ENCODE measurements around the gene C16orf90. TPM values are rescaled to one million over a fixed set of nuclear protein-coding genes. Genes with fewer than 3 reads are reported as not detected.

The C16orf90 gene
- total and polyA plus RNA-seq, 4 donors: not detected

GRCh38 chr16:3538222-3538621, 42.9 kb upstream of the C16orf90 start:
- no peak overlapping the region for H3K27ac ChIP-seq (ENCODE audit: low read depth in 1 of 2, low read length in 2 of 2)
- H3K36me3 ChIP-seq (ENCODE audit: control insufficient read depth in 4 of 4, insufficient read depth in 3 of 4, low read depth in 1 of 4, low read length in 3 of 4): peaks cover 0 to 17% (median 3%) of the 10 kb centered on the region in 4 donors
- H3K4me3 ChIP-seq (ENCODE audit: low read depth in 1 of 3, low read length in 3 of 3): no peak overlapping the region
- H3K27me3 ChIP-seq (ENCODE audit: control insufficient read depth in 4 of 4, insufficient read depth in 4 of 4, low read length in 3 of 4): no peaks in the 10 kb centered on the region
- no peak for DNase-seq (ENCODE audit: low spot score)
- TF ChIP-seq TAF1 (conservative IDR thresholded peaks at IDR 0.05) (no peak), GABPA (IDR thresholded peaks at IDR 0.05 in 1 of 2, conservative IDR thresholded peaks at IDR 0.05 in 1 of 2) (no peak), NR2F2 (IDR thresholded peaks at IDR 0.05) (no peak), RAD21 (IDR thresholded peaks at IDR 0.05) (no peak)
- 91% methylated on average over 4 of the region's 4 CpGs for WGBS
- no peak overlapping the region for H3K9ac ChIP-seq (ENCODE audit: low read depth in 1 of 2, low read length in 2 of 2)
- H3K9me3 ChIP-seq (ENCODE audit: control insufficient read depth in 4 of 4, low read length in 3 of 4): no peaks in the 10 kb centered on the region
- H3K4me1 ChIP-seq (ENCODE audit: control insufficient read depth in 4 of 4, insufficient read depth in 4 of 4, low read length in 3 of 4): peaks cover 2 to 16% (median 10%) of the 10 kb centered on the region in 4 donors

DNA sequence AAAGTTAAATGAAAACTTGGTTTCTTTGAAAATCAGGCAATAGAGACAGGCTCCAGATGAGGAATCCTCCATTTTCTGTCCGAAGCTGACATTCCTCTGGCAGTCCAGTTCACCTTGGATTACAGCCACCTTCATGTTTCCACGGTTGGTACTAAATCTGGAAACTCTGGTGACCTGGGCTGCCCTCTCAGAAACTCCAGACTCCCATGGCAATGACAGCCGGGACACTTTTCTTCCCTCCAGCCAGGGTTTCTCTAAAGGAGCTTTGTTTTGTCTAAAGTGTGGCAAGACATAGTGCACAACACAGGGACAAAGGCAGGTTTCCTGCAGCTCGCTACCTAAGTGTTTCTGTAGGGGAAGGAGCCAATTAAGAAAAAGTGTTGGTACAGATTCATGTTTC, 41.6 kb upstream of the C16orf90 start:
- no peak for DNase-seq (ENCODE audit: low spot score)
- no peak overlapping the region for H3K9ac ChIP-seq (ENCODE audit: low read depth in 1 of 2, low read length in 2 of 2)
- TF ChIP-seq YY1 (IDR thresholded peaks at IDR 0.05): peak; percentile 41
- TF ChIP-seq HNF4A (conservative IDR thresholded peaks at IDR 0.05): peak in 1 of 2 donors; percentile 7
- TF ChIP-seq RXRA (IDR thresholded peaks at IDR 0.05): peak; percentile 36 to 56
- no peak for TF ChIP-seq TAF1 (conservative IDR thresholded peaks at IDR 0.05)
- no peaks in the 10 kb centered on the region for H3K9me3 ChIP-seq (ENCODE audit: control insufficient read depth in 4 of 4, low read length in 3 of 4)
- H3K4me1 ChIP-seq (ENCODE audit: control insufficient read depth in 4 of 4, insufficient read depth in 4 of 4, low read length in 3 of 4): peaks cover 2 to 16% (median 10%) of the 10 kb centered on the region in 4 donors
- no peak overlapping the region for H3K4me3 ChIP-seq (ENCODE audit: low read depth in 1 of 3, low read length in 3 of 3)
- no peak overlapping the region for H3K27ac ChIP-seq (ENCODE audit: low read depth in 1 of 2, low read length in 2 of 2)
- no peaks in the 10 kb centered on the region for H3K27me3 ChIP-seq (ENCODE audit: control insufficient read depth in 4 of 4, insufficient read depth in 4 of 4, low read length in 3 of 4)
- WGBS: 45% methylated on average over 4 of the region's 4 CpGs
- peaks cover 2 to 21% (median 7%) of the 10 kb centered on the region in 4 donors for H3K36me3 ChIP-seq (ENCODE audit: control insufficient read depth in 4 of 4, insufficient read depth in 3 of 4, low read depth in 1 of 4, low read length in 3 of 4)

DNA sequence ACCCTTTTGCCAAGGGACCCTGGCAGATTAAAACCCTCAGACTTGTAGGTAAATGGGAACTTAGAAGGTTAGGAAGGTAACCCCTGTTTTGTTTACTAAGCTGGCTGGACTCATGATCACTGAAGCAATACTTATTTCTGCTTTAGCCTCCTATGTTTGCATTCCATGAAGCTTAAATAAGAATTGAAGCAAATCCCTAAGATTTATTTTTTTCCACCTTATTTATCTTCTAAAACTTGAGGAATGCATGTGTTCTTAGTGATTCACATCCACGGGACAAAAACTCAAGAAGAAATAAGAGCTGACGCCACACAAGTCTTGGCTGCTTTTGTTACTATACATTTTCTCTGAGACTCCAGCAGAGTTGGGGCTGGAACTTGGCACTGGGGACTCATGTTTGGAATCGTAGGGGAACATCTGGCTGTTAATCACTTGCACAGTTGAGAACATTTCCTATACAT, 41.0 kb upstream of the C16orf90 start:
- Histone ChIP-seq H3K9me3 (ENCODE audit: control insufficient read depth in 4 of 4, low read length in 3 of 4) (no peaks in the 10 kb centered on the region), H3K9ac (ENCODE audit: low read depth in 1 of 2, low read length in 2 of 2) (no peak overlapping the region), H3K27ac (ENCODE audit: low read depth in 1 of 2, low read length in 2 of 2) (no peak overlapping the region), H3K27me3 (ENCODE audit: control insufficient read depth in 4 of 4, insufficient read depth in 4 of 4, low read length in 3 of 4) (no peaks in the 10 kb centered on the region), H3K36me3 (ENCODE audit: control insufficient read depth in 4 of 4, insufficient read depth in 3 of 4, low read depth in 1 of 4, low read length in 3 of 4) (peaks cover 2 to 21% (median 7%) of the 10 kb centered on the region in 4 donors), H3K4me3 (ENCODE audit: low read depth in 1 of 3, low read length in 3 of 3) (no peak overlapping the region), H3K4me1 (ENCODE audit: control insufficient read depth in 4 of 4, insufficient read depth in 4 of 4, low read length in 3 of 4) (peaks cover 2 to 16% (median 10%) of the 10 kb centered on the region in 4 donors)
- WGBS: 65% methylated on average over 3 of the region's 3 CpGs
- no peak for TF ChIP-seq JUND (IDR thresholded peaks at IDR 0.05)
- TF ChIP-seq HNF4A (conservative IDR thresholded peaks at IDR 0.05): peak in 1 of 2 donors; percentile 18
- no peak for TF ChIP-seq RAD21 (IDR thresholded peaks at IDR 0.05)
- TF ChIP-seq YY1 (IDR thresholded peaks at IDR 0.05): no peak
- no peak for DNase-seq (ENCODE audit: low spot score)

DNA sequence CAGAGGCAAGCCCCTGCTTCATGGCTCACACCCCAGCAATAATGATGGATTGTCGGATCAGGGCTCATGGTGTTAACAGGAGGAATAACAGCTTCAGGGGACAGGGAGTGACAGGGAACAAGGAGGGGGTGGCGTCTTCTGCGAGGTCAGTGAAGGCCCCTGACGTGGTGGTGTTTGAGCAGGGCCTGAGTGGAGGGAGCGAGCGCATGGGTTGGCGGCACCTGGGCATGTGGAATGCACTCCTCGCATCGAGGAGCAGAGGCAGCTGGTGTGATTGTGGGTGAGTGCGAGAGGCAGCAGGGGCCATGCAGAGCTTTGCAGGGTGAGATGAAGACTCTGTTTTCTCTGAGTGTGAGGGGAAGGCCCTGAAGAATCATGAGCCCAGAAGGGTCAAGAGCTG, 38.8 kb upstream of the C16orf90 start:
- Histone ChIP-seq H3K27ac (ENCODE audit: low read depth in 1 of 2, low read length in 2 of 2) (no peak overlapping the region), H3K4me3 (ENCODE audit: low read depth in 1 of 3, low read length in 3 of 3) (no peak overlapping the region), H3K27me3 (ENCODE audit: control insufficient read depth in 4 of 4, insufficient read depth in 4 of 4, low read length in 3 of 4) (no peaks in the 10 kb centered on the region), H3K4me1 (ENCODE audit: control insufficient read depth in 4 of 4, insufficient read depth in 4 of 4, low read length in 3 of 4) (peaks cover 2 to 16% (median 10%) of the 10 kb centered on the region in 4 donors), H3K9me3 (ENCODE audit: control insufficient read depth in 4 of 4, low read length in 3 of 4) (no peaks in the 10 kb centered on the region), H3K9ac (ENCODE audit: low read depth in 1 of 2, low read length in 2 of 2) (no peak overlapping the region), H3K36me3 (ENCODE audit: control insufficient read depth in 4 of 4, insufficient read depth in 3 of 4, low read depth in 1 of 4, low read length in 3 of 4) (peaks cover 2 to 28% (median 11%) of the 10 kb centered on the region in 4 donors)
- TF ChIP-seq GABPA (IDR thresholded peaks at IDR 0.05 in 1 of 2, conservative IDR thresholded peaks at IDR 0.05 in 1 of 2) (no peak), SP1 (IDR thresholded peaks at IDR 0.05) (no peak), TAF1 (conservative IDR thresholded peaks at IDR 0.05) (no peak), RXRA (IDR thresholded peaks at IDR 0.05) (no peak), MAX (IDR thresholded peaks at IDR 0.05) (no peak)
- TF ChIP-seq, protein P1, sequence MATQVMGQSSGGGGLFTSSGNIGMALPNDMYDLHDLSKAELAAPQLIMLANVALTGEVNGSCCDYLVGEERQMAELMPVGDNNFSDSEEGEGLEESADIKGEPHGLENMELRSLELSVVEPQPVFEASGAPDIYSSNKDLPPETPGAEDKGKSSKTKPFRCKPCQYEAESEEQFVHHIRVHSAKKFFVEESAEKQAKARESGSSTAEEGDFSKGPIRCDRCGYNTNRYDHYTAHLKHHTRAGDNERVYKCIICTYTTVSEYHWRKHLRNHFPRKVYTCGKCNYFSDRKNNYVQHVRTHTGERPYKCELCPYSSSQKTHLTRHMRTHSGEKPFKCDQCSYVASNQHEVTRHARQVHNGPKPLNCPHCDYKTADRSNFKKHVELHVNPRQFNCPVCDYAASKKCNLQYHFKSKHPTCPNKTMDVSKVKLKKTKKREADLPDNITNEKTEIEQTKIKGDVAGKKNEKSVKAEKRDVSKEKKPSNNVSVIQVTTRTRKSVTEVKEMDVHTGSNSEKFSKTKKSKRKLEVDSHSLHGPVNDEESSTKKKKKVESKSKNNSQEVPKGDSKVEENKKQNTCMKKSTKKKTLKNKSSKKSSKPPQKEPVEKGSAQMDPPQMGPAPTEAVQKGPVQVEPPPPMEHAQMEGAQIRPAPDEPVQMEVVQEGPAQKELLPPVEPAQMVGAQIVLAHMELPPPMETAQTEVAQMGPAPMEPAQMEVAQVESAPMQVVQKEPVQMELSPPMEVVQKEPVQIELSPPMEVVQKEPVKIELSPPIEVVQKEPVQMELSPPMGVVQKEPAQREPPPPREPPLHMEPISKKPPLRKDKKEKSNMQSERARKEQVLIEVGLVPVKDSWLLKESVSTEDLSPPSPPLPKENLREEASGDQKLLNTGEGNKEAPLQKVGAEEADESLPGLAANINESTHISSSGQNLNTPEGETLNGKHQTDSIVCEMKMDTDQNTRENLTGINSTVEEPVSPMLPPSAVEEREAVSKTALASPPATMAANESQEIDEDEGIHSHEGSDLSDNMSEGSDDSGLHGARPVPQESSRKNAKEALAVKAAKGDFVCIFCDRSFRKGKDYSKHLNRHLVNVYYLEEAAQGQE (IDR thresholded peaks at IDR 0.05): no peak
- no peak for DNase-seq (ENCODE audit: low spot score)
- WGBS: 97% methylated on average over 10 of the region's 10 CpGs

Measured in liver (tissue), 9 donors.